Calu3 (cell line): ENCODE measurements around the gene COPG1. TPM values are rescaled to one million over a fixed set of nuclear protein-coding genes. Genes with fewer than 3 reads are reported as not detected.
A peak's percentile ranks its signal among the peaks of the same experiment; 100 is the strongest.
"Not testable (repeated sequence)": the region's sequence is repeated elsewhere in the genome, so short reads cannot be mapped to it uniquely, and the experiment has no call there.

Source experiments
- BruUV-seq: library from RNA; stranded (reverse); fragments of 400-500 nt; replicated peaks from 2 replicates; lab custom pipeline; 2021; lab: Mats Ljungman, UMichigan
- CTCF ChIA-PET: fragments of 300-600 bp; sonication (Branson Sonifier 250); formaldehyde crosslinking; loops from one replicate; lab custom pipeline; 2022; ENCODE audit warnings: antibody characterized with exemption; lab: Charles Lee
- DNase-seq: peaks from one replicate; pipeline ENCODE4 v3.0.0; 2022
- H3K27ac Mint-ChIP-seq: one replicate; pipeline ENCODE4 v1.8.0; 2022; ENCODE audit warnings: mixed read lengths; ENCODE audit not compliant: unreplicated experiment
- H3K27me3 Mint-ChIP-seq: one replicate; pipeline ENCODE4 v1.8.0; 2022; ENCODE audit warnings: mixed read lengths; ENCODE audit not compliant: unreplicated experiment
- H3K36me3 Mint-ChIP-seq: one replicate; pipeline ENCODE4 v1.8.0; 2022; ENCODE audit warnings: mild to moderate bottlenecking, moderate library complexity, mixed read lengths; ENCODE audit not compliant: insufficient read depth, unreplicated experiment
- H3K4me1 Mint-ChIP-seq: one replicate; pipeline ENCODE4 v1.8.0; 2022; ENCODE audit warnings: mild to moderate bottlenecking, low read depth, mixed read lengths; ENCODE audit not compliant: unreplicated experiment
- H3K4me3 Mint-ChIP-seq: one replicate; pipeline ENCODE4 v1.8.0; 2022; ENCODE audit warnings: mild to moderate bottlenecking, low read depth, moderate library complexity, mixed read lengths; ENCODE audit not compliant: unreplicated experiment
- H3K9me3 Mint-ChIP-seq: one replicate; pipeline ENCODE4 v1.8.0; 2022; ENCODE audit warnings: low read depth, mixed read lengths; ENCODE audit not compliant: unreplicated experiment
- intact Hi-C: fragments of 100-400 bp; cut with micrococcal nuclease; formaldehyde crosslinking; loops from one replicate; pipeline ENCODE4 v1.10.0; 2022; ENCODE audit not compliant: unreplicated experiment
- total RNA-seq: library from RNA; stranded (reverse); gene quantifications from 2 replicates; pipeline ENCODE4 v1.2.3, GENCODE V29; 2022
- TF ChIP-seq, protein P1 (sequence below): fragments of 200-600 bp; IDR thresholded peaks from one replicate; pipeline ENCODE4 v1.8.0; 2022; ENCODE audit warnings: antibody characterized with exemption; ENCODE audit not compliant: unreplicated experiment

COPG1 gene
- total RNA-seq, 1 experiment from 2014 or later: 295 TPM

DNA sequence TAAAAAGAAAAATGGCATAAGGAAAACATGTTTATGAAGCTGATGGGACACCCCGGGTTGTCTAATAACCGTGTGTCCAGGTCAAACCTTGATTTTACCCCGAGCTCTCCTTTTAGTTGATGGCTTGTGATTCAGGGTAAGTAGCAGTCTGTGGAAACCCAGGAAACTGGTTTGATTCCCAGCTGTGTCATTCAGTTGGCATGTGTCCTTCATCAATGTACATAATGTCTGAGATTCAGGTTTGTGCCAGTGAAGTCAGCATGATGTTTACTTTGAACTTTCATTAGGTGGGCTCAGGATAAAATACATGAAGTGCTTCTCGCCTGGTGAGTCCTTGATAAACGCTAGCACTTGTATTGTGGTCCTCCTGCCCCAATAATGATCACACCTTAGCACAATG is 4.3 kb upstream of the COPG1 start:
- H3K27ac Mint-ChIP-seq: peak overlapping the region; percentile 34
- intact Hi-C loops: loop anchor here (1.0 to 5.0 kb wide), 5 partner anchors 66 to 275 kb away; partner anchors contain the start of gene ISY1

DNA sequence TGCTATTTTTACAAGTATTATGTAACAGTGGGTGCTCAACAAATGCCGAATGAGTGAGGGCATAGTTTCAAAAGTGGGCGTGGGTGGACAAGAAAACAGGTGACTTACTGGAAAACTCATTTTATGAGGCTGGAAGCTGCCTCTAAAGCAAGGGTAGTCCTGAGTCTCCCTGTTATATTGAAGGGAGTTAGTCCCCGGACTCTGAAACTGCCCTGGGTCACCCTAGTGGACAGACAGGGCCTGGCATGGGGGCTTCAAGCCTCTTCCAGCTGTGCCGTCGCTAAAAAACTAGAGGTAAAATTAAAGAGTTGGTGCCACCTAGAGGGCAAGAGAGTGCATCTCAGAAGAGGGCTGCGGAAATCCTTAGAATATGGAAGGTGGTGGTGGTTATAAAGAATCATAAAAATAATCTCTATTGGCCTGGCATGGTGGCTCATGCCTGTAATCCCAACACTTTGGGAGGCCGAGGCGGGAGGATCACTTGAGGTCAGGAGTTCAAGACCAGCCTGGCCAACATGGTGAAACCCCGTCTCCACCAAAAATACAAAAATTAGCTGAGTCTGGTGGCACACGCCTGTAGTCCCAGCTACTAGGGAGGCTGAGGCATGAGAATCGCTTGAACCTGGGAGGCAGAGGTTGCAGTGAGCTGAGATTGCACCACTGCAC is 3.6 kb upstream of the COPG1 start:
- H3K9me3 Mint-ChIP-seq, BruUV-seq, H3K27me3 Mint-ChIP-seq: not testable (repeated sequence)
- TF ChIP-seq, protein P1, sequence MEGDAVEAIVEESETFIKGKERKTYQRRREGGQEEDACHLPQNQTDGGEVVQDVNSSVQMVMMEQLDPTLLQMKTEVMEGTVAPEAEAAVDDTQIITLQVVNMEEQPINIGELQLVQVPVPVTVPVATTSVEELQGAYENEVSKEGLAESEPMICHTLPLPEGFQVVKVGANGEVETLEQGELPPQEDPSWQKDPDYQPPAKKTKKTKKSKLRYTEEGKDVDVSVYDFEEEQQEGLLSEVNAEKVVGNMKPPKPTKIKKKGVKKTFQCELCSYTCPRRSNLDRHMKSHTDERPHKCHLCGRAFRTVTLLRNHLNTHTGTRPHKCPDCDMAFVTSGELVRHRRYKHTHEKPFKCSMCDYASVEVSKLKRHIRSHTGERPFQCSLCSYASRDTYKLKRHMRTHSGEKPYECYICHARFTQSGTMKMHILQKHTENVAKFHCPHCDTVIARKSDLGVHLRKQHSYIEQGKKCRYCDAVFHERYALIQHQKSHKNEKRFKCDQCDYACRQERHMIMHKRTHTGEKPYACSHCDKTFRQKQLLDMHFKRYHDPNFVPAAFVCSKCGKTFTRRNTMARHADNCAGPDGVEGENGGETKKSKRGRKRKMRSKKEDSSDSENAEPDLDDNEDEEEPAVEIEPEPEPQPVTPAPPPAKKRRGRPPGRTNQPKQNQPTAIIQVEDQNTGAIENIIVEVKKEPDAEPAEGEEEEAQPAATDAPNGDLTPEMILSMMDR: peak; percentile 98
- CTCF ChIA-PET: interaction anchor here (0.6 to 2.9 kb wide), 24 partner anchors 12 to 279 kb away, joined by 3 to 42 read pairs (median 5); partner anchors contain the start of genes CNBP, ISY1 and RAB43
- Mint-ChIP-seq H3K27ac (peak overlapping the region; percentile 34), H3K4me1 (peaks cover 28% of the 10 kb centered on the region), H3K4me3 (peak overlapping the region; percentile 33), H3K36me3 (peaks cover 33% of the 10 kb centered on the region)
- intact Hi-C loops: loop anchor here (1.0 to 5.0 kb wide), 5 partner anchors 66 to 275 kb away; partner anchors contain the start of gene ISY1
- DNase-seq: peak; percentile 96

More for the DNA sequence above, 4.3 kb upstream of the COPG1 start:
- TF ChIP-seq, protein P1: no peak
- peaks cover 27% of the 10 kb centered on the region for H3K36me3 Mint-ChIP-seq
- no peak for DNase-seq
- peak overlapping the region; percentile 33 for H3K4me3 Mint-ChIP-seq
- CTCF ChIA-PET: interaction anchor here (0.7 to 2.9 kb wide), 20 partner anchors 14 to 279 kb away, joined by 3 to 42 read pairs (median 6); partner anchors contain the start of genes CNBP, ISY1 and RAB43
- peaks cover 28% of the 10 kb centered on the region for H3K4me1 Mint-ChIP-seq
- no TSS peak for BruUV-seq
- no peaks in the 10 kb centered on the region for H3K9me3 Mint-ChIP-seq
- H3K27me3 Mint-ChIP-seq: no peaks in the 10 kb centered on the region

DNA sequence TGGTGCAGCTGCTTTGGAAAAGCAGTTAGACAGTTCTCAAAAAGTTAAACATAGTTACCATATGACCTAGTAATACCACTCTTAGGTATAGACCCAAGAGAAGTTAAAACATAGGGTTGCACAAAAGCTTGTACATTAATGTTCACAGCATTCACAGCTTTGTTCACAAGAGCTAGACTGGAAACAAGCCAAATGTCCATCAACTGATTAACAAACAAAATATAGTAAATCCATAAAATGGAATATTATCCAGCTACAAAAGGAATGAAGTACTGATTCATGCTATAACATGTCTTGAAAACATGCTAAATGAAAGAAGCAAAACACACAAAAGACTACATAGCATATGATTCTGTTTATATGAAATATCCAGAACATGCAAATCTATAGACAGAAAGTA is 2.8 kb upstream of the COPG1 start:
- DNase-seq: no peak
- TF ChIP-seq, protein P1: no peak
- H3K4me1 Mint-ChIP-seq: peaks cover 28% of the 10 kb centered on the region
- CTCF ChIA-PET: interaction anchor here (0.6 to 2.9 kb wide), 11 partner anchors 16 to 277 kb away, joined by 3 to 42 read pairs (median 7); partner anchors contain the start of gene ISY1
- intact Hi-C loops: loop anchor here (5.0 kb wide), 1 partner anchor 224 kb away; no protein-coding TSS in a partner anchor
- BruUV-seq: no TSS peak
- H3K27ac Mint-ChIP-seq: no peak overlapping the region
- H3K4me3 Mint-ChIP-seq: no peak overlapping the region
- no peaks in the 10 kb centered on the region for H3K9me3 Mint-ChIP-seq
- H3K36me3 Mint-ChIP-seq: peaks cover 39% of the 10 kb centered on the region
- H3K27me3 Mint-ChIP-seq: no peaks in the 10 kb centered on the region

DNA sequence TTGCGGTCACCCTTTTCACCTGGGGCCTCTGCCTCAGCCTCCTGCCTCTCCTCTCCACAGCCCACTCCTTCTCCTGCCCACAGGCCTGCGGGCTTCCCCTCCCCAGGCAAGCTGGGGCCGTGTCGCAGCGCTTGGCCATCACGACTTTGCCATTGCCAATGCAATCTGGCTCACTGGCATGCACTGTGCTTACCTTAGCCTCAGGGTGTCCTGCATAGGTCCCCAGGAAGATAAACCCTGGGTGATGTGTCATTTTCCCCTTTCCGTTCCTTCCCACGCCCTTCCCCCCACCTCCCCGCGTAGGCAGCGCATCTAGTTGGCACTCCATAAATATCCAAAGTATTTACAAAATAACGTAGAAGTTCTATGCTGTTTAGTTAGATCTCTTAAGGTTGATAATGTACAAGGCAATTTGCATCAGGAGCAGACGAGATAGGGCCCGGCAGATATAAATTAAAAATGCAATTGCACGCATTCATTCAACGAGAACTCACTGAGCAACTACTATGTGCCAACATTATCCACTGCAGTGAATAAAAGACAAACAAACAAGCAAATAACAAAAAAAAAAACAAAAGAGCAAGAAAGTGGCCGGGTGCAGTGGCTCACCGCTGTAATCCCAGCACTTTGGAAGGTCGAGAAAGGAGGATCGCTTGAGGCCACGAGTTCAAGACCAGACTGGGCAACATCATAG is 973 bp upstream of the COPG1 start:
- Mint-ChIP-seq H3K9me3 (no peaks in the 10 kb centered on the region), H3K4me1 (peaks cover 28% of the 10 kb centered on the region), H3K36me3 (peaks cover 56% of the 10 kb centered on the region), H3K27ac (peak overlapping the region; percentile 91), H3K27me3 (no peaks in the 10 kb centered on the region), H3K4me3 (peak overlapping the region; percentile 79)
- no TSS peak for BruUV-seq
- TF ChIP-seq, protein P1: no peak
- CTCF ChIA-PET: interaction anchor here (0.9 to 1.6 kb wide), 4 partner anchors 31 to 232 kb away, joined by 3 to 6 read pairs (median 3); a partner anchor contains a TSS
- intact Hi-C loops: loop anchor here (5.0 kb wide), 1 partner anchor 226 kb away; no protein-coding TSS in a partner anchor
- DNase-seq: no peak
